ENCODE data around the gene KLRK1.
"Not testable (repeated sequence)": the region's sequence is repeated elsewhere in the genome, so short reads cannot be mapped to it uniquely, and the experiment has no call there.

Gene KLRK1

DNA sequence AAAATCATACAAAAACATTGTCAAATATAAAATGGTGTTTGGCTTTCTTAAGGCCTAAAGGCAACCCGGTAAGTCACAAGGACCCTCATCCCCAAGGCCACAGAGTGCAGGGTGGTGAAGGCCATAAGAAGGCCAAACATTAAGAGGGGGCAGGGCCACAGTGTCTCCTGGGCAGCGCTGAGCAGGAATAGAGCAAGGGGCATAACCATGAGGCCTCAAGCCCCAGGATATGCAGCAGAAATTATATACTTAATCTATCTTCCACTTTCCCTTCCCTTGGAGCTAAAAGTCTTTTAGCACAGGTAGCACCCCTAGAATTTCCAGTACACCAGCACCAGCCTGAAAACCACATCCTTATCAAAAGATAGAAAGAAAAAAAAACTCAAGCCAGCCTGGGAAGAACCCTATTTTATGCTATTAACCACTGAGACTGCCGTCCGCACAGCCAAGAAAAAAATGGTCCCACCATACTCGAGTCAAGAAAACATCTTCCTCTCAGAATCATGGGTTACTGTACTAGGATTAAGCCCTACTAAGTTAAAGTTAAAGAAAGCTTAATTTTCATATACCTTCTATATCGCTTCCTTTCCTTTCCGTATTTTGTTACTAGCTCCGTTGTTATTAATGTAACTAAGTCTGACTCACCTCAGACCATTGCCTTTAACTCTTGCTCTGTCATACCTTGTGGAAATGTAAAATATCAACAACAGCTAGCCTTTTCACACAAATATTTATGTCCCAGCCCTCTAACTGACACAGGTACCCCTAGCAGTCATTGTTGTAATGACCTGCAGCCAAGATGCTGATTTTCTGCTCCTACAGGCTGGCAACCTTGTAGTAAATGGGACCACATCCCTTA is 20.1 kb downstream of the KLRK1 start:
- TF ChIP-seq, protein P1, sequence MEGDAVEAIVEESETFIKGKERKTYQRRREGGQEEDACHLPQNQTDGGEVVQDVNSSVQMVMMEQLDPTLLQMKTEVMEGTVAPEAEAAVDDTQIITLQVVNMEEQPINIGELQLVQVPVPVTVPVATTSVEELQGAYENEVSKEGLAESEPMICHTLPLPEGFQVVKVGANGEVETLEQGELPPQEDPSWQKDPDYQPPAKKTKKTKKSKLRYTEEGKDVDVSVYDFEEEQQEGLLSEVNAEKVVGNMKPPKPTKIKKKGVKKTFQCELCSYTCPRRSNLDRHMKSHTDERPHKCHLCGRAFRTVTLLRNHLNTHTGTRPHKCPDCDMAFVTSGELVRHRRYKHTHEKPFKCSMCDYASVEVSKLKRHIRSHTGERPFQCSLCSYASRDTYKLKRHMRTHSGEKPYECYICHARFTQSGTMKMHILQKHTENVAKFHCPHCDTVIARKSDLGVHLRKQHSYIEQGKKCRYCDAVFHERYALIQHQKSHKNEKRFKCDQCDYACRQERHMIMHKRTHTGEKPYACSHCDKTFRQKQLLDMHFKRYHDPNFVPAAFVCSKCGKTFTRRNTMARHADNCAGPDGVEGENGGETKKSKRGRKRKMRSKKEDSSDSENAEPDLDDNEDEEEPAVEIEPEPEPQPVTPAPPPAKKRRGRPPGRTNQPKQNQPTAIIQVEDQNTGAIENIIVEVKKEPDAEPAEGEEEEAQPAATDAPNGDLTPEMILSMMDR (IDR thresholded peaks at IDR 0.05; ENCODE audit: control extremely low read depth, extremely low read depth, low read depth, missing control alignments): no peak
- ChIA-PET POLR2A (no interaction called here), CTCF (no interaction called here)
- no peak for DNase-seq (ENCODE audit: extremely low spot score)

DNA sequence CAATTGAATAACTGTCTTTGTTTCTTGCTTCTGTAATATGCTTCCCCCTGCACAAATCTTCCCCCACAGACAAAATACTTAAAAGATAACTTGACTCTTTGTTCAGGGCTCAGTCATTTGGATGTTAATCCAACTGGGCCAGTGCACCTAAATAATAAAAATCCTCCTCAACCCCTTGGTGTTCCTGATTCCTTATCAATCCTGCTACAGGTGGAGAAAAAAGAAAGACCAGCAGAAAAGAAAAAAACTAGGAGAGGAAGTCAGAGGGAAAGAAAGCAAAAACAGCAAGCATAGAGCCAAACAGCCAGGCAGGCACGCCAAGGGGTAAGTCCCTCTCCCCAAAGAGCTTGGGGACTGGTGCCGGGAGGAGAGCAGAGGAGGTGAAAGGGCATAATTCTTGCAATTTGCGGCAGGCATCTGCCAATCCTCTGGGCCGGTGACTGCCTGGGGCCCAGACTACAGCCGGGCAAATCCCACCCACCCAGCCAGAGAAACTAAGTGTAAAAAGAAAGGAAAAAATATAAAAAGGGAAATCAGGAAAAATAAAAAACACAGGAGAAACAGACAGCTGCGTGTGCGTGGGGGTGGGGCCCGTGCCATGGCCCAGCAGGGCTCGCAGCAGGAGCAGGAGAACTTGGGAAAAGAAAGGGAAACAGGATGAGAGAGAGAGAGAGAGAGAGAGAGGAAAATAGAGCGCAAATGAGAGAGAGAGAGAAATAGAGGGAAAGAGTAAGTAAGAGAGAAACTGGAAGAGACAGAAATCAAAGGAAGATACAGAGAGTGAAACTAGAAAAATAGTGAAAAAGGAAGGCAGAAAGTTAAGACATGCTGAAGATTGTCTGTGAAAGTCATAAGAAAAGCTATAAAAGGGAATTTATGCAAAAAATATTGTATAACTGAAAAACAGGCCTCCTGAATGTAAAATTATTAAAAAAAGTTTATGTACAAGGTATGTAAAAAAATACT is 21.4 kb downstream of the KLRK1 start:
- DNase-seq (ENCODE audit: extremely low spot score): no peak
- ChIA-PET POLR2A (no interaction called here), CTCF (no interaction called here)
- TF ChIP-seq, protein P1 (IDR thresholded peaks at IDR 0.05; ENCODE audit: control extremely low read depth, extremely low read depth, low read depth, missing control alignments): no peak

DNA sequence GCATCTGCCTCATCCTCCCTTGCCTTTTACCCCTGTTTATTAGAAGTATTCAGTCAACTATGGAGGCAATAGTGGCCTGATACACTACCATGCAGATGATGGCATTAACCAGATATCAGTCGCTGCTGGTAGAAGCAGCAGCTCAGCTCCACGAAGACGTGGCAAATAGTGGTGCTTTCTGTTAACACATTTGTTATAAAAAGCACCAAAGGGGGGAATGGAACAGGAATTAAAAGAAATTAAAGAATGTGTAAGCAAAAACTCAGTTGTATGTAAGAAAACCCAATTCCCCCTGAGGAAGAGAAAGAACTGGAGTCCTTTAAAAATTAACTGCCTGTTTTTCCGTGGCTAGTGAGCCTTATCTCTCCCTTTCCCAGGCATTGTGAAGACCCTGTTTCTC is 22.1 kb downstream of the KLRK1 start:
- CTCF ChIA-PET: interaction anchor here (2.8 kb wide), 1 partner anchor 43 kb away, joined by 9 read pairs; no protein-coding TSS in a partner anchor
- POLR2A ChIA-PET; DNase-seq (ENCODE audit: extremely low spot score): not testable (repeated sequence)

DNA sequence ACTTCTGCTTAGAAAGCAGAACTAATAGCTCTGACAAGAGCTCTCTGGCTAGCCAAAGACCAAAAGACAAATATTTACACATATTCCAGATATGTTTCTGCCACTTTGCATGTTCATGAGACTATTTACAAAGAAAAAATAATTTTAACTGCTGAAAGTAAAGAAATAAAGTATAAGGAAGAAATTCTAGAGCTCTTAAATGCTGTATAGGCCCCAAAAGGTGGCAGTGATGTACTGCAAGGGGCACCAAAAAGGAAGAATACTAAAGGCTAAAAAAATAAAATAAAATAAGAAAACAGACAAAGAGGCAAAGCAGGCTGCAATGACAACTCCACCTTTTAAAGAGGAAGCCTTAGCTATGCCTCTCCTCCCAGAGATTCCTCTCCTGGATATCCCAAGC is 23.0 kb downstream of the KLRK1 start:
- CTCF ChIA-PET: interaction anchor here (0.8 to 2.8 kb wide), 7 partner anchors 19 to 616 kb away, joined by 3 to 9 read pairs (median 4); no protein-coding TSS in a partner anchor

DNA sequence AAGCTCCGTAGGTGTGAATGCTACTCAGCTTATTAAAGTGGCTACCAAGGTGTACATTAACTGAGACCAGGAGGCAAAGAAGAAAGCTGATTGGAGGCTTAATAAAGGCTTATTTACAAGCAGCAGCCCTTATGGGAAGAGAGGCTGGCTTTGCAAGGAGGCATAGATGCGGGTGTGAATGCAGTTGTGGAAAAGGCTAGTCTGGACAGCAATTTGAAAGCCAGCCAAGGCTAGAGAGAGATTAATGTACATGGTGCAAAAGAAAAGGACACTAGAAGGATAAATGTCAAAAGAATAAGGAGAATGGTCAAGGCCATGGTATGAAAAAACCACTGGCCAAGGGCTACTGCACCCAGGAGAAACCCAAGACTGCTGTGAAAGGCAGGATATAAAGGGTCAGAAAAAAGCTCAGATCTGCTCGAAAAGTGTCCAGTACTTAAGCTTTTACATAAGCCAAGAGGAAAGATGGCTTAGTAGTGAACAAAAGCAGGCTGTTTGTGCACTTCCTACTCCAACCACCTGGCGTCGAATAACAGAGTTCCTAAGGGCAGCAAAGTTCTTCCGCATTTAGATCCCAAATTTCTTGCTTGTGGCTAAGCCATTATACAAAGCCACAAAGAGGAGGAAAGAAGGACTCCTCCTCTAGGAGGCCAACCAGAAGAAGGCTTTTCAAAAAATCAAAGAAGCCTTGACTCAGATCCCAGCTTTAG is 24.0 kb downstream of the KLRK1 start:
- TF ChIP-seq, protein P1 (IDR thresholded peaks at IDR 0.05; ENCODE audit: control extremely low read depth, extremely low read depth, low read depth, missing control alignments): no peak
- ChIA-PET POLR2A (interaction anchor here (0.7 kb wide), 1 partner anchor 156 kb away, joined by 3 read pairs; no protein-coding TSS in a partner anchor), CTCF (interaction anchor here (0.8 to 2.9 kb wide), 10 partner anchors 20 to 615 kb away, joined by 3 to 9 read pairs (median 4); no protein-coding TSS in a partner anchor)
- DNase-seq (ENCODE audit: extremely low spot score): no peak

More for the DNA sequence above, 23.0 kb downstream of the KLRK1 start:
- DNase-seq (ENCODE audit: extremely low spot score): no peak
- POLR2A ChIA-PET: interaction anchor here (0.7 kb wide), 1 partner anchor 155 kb away, joined by 3 read pairs; no protein-coding TSS in a partner anchor
- TF ChIP-seq, protein P1 (IDR thresholded peaks at IDR 0.05; ENCODE audit: control extremely low read depth, extremely low read depth, low read depth, missing control alignments): no peak

DNA sequence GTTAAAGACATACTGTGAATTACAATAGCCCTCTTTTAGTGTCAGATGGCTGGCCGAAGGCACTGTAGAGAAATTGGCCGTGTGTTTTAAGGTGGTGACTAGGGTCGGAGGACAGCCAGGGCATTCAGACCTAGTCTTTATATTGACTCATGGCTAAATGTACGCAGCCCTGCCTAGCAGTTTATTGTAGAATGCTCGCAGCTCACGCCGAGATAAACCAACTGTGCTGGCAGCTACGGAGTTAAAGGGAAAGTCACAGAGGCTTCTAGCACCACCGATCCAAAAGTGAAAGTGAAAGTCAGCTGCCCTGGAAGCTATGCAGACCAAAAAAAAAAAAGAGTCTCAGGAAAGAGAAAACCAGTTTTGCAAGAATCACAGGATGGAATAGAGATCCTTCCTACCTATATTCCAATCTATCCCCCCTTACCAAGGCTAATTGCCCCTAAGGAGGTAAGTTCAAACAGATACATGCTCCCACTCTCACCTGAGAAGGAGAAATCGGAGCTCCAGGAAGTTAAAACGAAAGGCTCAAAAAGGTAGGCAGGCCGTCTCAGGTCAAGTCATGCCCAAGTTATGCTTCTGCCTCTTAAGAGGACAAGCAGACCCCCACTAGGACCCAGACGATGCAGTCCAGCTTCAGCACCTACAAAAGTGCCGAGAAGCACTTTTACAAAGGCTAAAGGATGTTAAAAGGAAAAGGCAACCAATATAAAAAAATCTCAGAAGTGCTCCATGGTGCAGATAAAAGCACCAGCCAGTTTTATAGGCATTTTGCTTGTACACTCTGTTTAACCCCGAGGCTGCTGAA is 24.8 kb downstream of the KLRK1 start:
- TF ChIP-seq, protein P1 (IDR thresholded peaks at IDR 0.05; ENCODE audit: control extremely low read depth, extremely low read depth, low read depth, missing control alignments): no peak
- CTCF ChIA-PET: interaction anchor here (0.7 to 2.9 kb wide), 8 partner anchors 9 to 614 kb away, joined by 3 to 9 read pairs (median 4); no protein-coding TSS in a partner anchor
- peak; percentile 42 for DNase-seq (ENCODE audit: extremely low spot score)
- POLR2A ChIA-PET: no interaction called here

Measured in GM10248 (cell line).